Suprapubic skin (tissue), 3 donors: Measurements from ENCODE around the gene PFKFB4.

Experiments used
- POLR2A ChIP-seq, 2 donors: fragments of 450-650 bp; IDR thresholded peaks; one replicate each; pipeline ENCODE4 v1.6.1; 2017; ENCODE audit warnings: antibody characterized with exemption in 2 of 2, mild to moderate bottlenecking in 2 of 2, moderate library complexity in 2 of 2
- TF ChIP-seq, protein P1 (sequence below), 2 donors: fragments of 200-600 bp in 1 of 2; fragments of 450-650 bp in 1 of 2; sonication (generic) in 1 of 2; IDR thresholded peaks; one replicate each; pipeline ENCODE4 v1.5.1; 2016 to 2019; ENCODE audit warnings: antibody characterized with exemption in 2 of 2, mild to moderate bottlenecking in 1 of 2, moderate library complexity in 1 of 2

DNA sequence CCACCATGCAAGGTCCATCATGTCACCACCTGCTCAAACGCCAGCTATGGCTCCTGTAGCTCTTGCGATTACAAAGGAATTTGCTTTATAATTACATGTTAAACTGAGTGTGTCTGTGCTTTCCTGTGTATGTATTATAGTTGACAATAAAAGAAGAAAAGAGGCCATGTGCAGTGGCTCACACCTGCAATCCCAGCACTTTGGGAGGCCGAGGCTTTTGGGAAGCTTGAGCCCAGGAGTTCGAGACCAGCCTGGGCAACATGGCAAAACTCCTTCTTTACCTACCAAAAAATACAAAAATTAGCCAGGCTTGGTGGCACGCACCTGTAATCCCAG lies 83.0 kb downstream of the PFKFB4 start:
- TF ChIP-seq, protein P1, sequence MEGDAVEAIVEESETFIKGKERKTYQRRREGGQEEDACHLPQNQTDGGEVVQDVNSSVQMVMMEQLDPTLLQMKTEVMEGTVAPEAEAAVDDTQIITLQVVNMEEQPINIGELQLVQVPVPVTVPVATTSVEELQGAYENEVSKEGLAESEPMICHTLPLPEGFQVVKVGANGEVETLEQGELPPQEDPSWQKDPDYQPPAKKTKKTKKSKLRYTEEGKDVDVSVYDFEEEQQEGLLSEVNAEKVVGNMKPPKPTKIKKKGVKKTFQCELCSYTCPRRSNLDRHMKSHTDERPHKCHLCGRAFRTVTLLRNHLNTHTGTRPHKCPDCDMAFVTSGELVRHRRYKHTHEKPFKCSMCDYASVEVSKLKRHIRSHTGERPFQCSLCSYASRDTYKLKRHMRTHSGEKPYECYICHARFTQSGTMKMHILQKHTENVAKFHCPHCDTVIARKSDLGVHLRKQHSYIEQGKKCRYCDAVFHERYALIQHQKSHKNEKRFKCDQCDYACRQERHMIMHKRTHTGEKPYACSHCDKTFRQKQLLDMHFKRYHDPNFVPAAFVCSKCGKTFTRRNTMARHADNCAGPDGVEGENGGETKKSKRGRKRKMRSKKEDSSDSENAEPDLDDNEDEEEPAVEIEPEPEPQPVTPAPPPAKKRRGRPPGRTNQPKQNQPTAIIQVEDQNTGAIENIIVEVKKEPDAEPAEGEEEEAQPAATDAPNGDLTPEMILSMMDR (IDR thresholded peaks at IDR 0.05), result no peak
- no peak for TF ChIP-seq POLR2A (IDR thresholded peaks at IDR 0.05)
